ENCODE measurements around the gene OR4M1. TPM values are rescaled to one million over a fixed set of nuclear protein-coding genes. Genes with fewer than 3 reads are reported as not detected.
"Not testable (repeated sequence)": the region's sequence is repeated elsewhere in the genome, so short reads cannot be mapped to it uniquely, and the experiment has no call there.

The OR4M1 gene
- polyA plus RNA-seq, 1 donor (not counting 4 experiments of a cell fraction or from before 2014, with no cell fraction given) = not detected

GRCh38 chr14:19800282-19801117, 27.2 kb downstream of the OR4M1 start:
- no peaks in the 10 kb centered on the region for H3K9me1 ChIP-seq (ENCODE audit: control insufficient read depth, extremely low read depth, insufficient read depth, low read length)
- H3K9me3 ChIP-seq (ENCODE audit: control insufficient read depth, low read depth, low read length) = peaks cover 13% of the 10 kb centered on the region
- H3K79me2 ChIP-seq (ENCODE audit: control insufficient read depth, insufficient read depth, low read length) = no peaks in the 10 kb centered on the region
- no peaks in the 10 kb centered on the region for H3K36me3 ChIP-seq (ENCODE audit: control insufficient read depth in 2 of 2, extremely low read depth in 1 of 2, insufficient read depth in 2 of 2, low read length in 2 of 2)
- FAIRE-seq (no peak), DNase-seq (ENCODE audit: low read depth, low spot score) (no peak)
- H2AFZ ChIP-seq (ENCODE audit: control insufficient read depth, low read length) = no peak overlapping the region
- no peak for TF ChIP-seq CTCF (optimal IDR thresholded peaks at IDR 0.05 in 1 of 3, IDR thresholded peaks at IDR 0.05 in 1 of 3, conservative IDR thresholded peaks at IDR 0.05 in 1 of 3; ENCODE audit: extremely low read depth in 1 of 3, insufficient read depth in 2 of 3, low read length in 3 of 3)
- TF ChIP-seq EZH2 (IDR thresholded peaks at IDR 0.05; ENCODE audit: low read length) = no peak
- H4K20me1 ChIP-seq (ENCODE audit: control insufficient read depth, extremely low read depth, insufficient read depth, low read length) = no peaks in the 10 kb centered on the region
- no peak overlapping the region for H3K4me3 ChIP-seq (ENCODE audit: control insufficient read depth in 2 of 3, extremely low read depth in 1 of 3, insufficient read depth in 2 of 3, low read depth in 1 of 3, low read length in 3 of 3)
- no peaks in the 10 kb centered on the region for H3K4me1 ChIP-seq (ENCODE audit: control insufficient read depth, extremely low read depth, insufficient read depth, low read length)
- H3K27me3 ChIP-seq (ENCODE audit: control insufficient read depth, extremely low read depth, insufficient read depth, low read length) = no peaks in the 10 kb centered on the region
- dilution Hi-C loops (cut with MboI; ENCODE audit: extremely low pct_ligation_motif_present, low sequenced_read_pairs) = no loop called here
- no peak overlapping the region for H3K9ac ChIP-seq (ENCODE audit: control insufficient read depth, extremely low read depth, insufficient read depth, low read length)
- no peak overlapping the region for H3K27ac ChIP-seq (ENCODE audit: control insufficient read depth, insufficient read depth, low read length)
- H3K4me2 ChIP-seq (ENCODE audit: control insufficient read depth, extremely low read depth, insufficient read depth, low read depth, low read length) = no peak overlapping the region

GRCh38 chr14:19801118-19801464, 27.8 kb downstream of the OR4M1 start:
- Histone ChIP-seq H2AFZ (ENCODE audit: control insufficient read depth, low read length) (no peak overlapping the region), H3K4me2 (ENCODE audit: control insufficient read depth, extremely low read depth, insufficient read depth, low read depth, low read length) (no peak overlapping the region), H3K79me2 (ENCODE audit: control insufficient read depth, insufficient read depth, low read length) (no peaks in the 10 kb centered on the region), H4K20me1 (ENCODE audit: control insufficient read depth, extremely low read depth, insufficient read depth, low read length) (no peaks in the 10 kb centered on the region), H3K9ac (ENCODE audit: control insufficient read depth, extremely low read depth, insufficient read depth, low read length) (no peak overlapping the region), H3K36me3 (ENCODE audit: control insufficient read depth in 2 of 2, extremely low read depth in 1 of 2, insufficient read depth in 2 of 2, low read length in 2 of 2) (no peaks in the 10 kb centered on the region), H3K4me3 (ENCODE audit: control insufficient read depth in 2 of 3, extremely low read depth in 1 of 3, insufficient read depth in 2 of 3, low read depth in 1 of 3, low read length in 3 of 3) (no peak overlapping the region), H3K27me3 (ENCODE audit: control insufficient read depth, extremely low read depth, insufficient read depth, low read length) (no peaks in the 10 kb centered on the region), H3K27ac (ENCODE audit: control insufficient read depth, insufficient read depth, low read length) (no peak overlapping the region), H3K9me1 (ENCODE audit: control insufficient read depth, extremely low read depth, insufficient read depth, low read length) (no peaks in the 10 kb centered on the region), H3K9me3 (ENCODE audit: control insufficient read depth, low read depth, low read length) (peaks cover 13% of the 10 kb centered on the region), H3K4me1 (ENCODE audit: control insufficient read depth, extremely low read depth, insufficient read depth, low read length) (no peaks in the 10 kb centered on the region)
- TF ChIP-seq EZH2 (IDR thresholded peaks at IDR 0.05; ENCODE audit: low read length) (no peak), CTCF (optimal IDR thresholded peaks at IDR 0.05 in 1 of 3, IDR thresholded peaks at IDR 0.05 in 1 of 3, conservative IDR thresholded peaks at IDR 0.05 in 1 of 3; ENCODE audit: extremely low read depth in 1 of 3, insufficient read depth in 2 of 3, low read length in 3 of 3) (no peak)
- dilution Hi-C loops (cut with MboI; ENCODE audit: extremely low pct_ligation_motif_present, low sequenced_read_pairs) = no loop called here
- DNase-seq (ENCODE audit: low read depth, low spot score) (no peak), FAIRE-seq (no peak)

GRCh38 chr14:19803470-19803869, 30.2 kb downstream of the OR4M1 start, which contains the start of gene OR4N2:
TSS of gene OR4N2 (plus strand) at chr14:19803770. CDS start at chr14:19827449, 23,679 bp downstream.
- DNase-seq (ENCODE audit: low read depth, low spot score); FAIRE-seq; H3K36me3 ChIP-seq (ENCODE audit: control insufficient read depth in 2 of 2, extremely low read depth in 1 of 2, insufficient read depth in 2 of 2, low read length in 2 of 2); H3K9me1 ChIP-seq (ENCODE audit: control insufficient read depth, extremely low read depth, insufficient read depth, low read length); H3K4me3 ChIP-seq (ENCODE audit: control insufficient read depth in 2 of 3, extremely low read depth in 1 of 3, insufficient read depth in 2 of 3, low read depth in 1 of 3, low read length in 3 of 3); H3K27me3 ChIP-seq (ENCODE audit: control insufficient read depth, extremely low read depth, insufficient read depth, low read length); H3K4me1 ChIP-seq (ENCODE audit: control insufficient read depth, extremely low read depth, insufficient read depth, low read length); H4K20me1 ChIP-seq (ENCODE audit: control insufficient read depth, extremely low read depth, insufficient read depth, low read length); H2AFZ ChIP-seq (ENCODE audit: control insufficient read depth, low read length); H3K79me2 ChIP-seq (ENCODE audit: control insufficient read depth, insufficient read depth, low read length); H3K9ac ChIP-seq (ENCODE audit: control insufficient read depth, extremely low read depth, insufficient read depth, low read length); H3K27ac ChIP-seq (ENCODE audit: control insufficient read depth, insufficient read depth, low read length); H3K4me2 ChIP-seq (ENCODE audit: control insufficient read depth, extremely low read depth, insufficient read depth, low read depth, low read length); dilution Hi-C loops (cut with MboI; ENCODE audit: extremely low pct_ligation_motif_present, low sequenced_read_pairs): not testable (repeated sequence)
- peaks cover 11% of the 10 kb centered on the region for H3K9me3 ChIP-seq (ENCODE audit: control insufficient read depth, low read depth, low read length)
